HG03575 (cell line): ENCODE results near the gene HTR3A.
"Not testable (repeated sequence)": the region's sequence is repeated elsewhere in the genome, so short reads cannot be mapped to it uniquely, and the experiment has no call there.

ENCODE experiments used
- ATAC-seq: cut with Tn5 transposase; IDR thresholded peaks from one replicate; pipeline ENCODE4 v1.9.1; 2021; ENCODE audit not compliant: unreplicated experiment, insufficient number of reproducible peaks, low FRiP score; ENCODE audit errors: extremely low read depth

HTR3A gene

GRCh38 chr11:113974741-113975470 lies at the start of gene HTR3A:
Gene HTR3A (plus strand): TSS chr11:113975108. CDS start chr11:113975326, 218 bp downstream.
- no peak for ATAC-seq

GRCh38 chr11:113926273-113927197 lies 48.4 kb upstream of the HTR3A start:
- ATAC-seq, result no peak

GRCh38 chr11:113928311-113928710 lies 46.6 kb upstream of the HTR3A start:
- no peak for ATAC-seq

- no peak for ATAC-seq
Measured at GRCh38 chr11:113932788-113933187, 42.1 kb upstream of the HTR3A start.

GRCh38 chr11:113934193-113934592 lies 40.7 kb upstream of the HTR3A start:
- ATAC-seq, result not testable (repeated sequence)

- no peak for ATAC-seq
Measured at GRCh38 chr11:113934761-113935160, 40.1 kb upstream of the HTR3A start.

- ATAC-seq, result no peak
Measured at GRCh38 chr11:113935858-113936257, 39.0 kb upstream of the HTR3A start.

GRCh38 chr11:113937918-113938317 lies 37.0 kb upstream of the HTR3A start:
- no peak for ATAC-seq

GRCh38 chr11:113942256-113942655 lies 32.7 kb upstream of the HTR3A start:
- ATAC-seq, result no peak

GRCh38 chr11:113946162-113946561 lies 28.7 kb upstream of the HTR3A start:
- ATAC-seq, result not testable (repeated sequence)

GRCh38 chr11:113947994-113948393 lies 26.9 kb upstream of the HTR3A start:
- no peak for ATAC-seq

- no peak for ATAC-seq
Measured at GRCh38 chr11:113949891-113950290, 25.0 kb upstream of the HTR3A start.

- no peak for ATAC-seq
Measured at GRCh38 chr11:113951537-113951936, 23.4 kb upstream of the HTR3A start.

- no peak for ATAC-seq
Measured at GRCh38 chr11:113952070-113952469, 22.8 kb upstream of the HTR3A start.

- ATAC-seq, result no peak
Measured at GRCh38 chr11:113952588-113952987, 22.3 kb upstream of the HTR3A start.

- no peak for ATAC-seq
Measured at GRCh38 chr11:113954235-113954634, 20.7 kb upstream of the HTR3A start.

- ATAC-seq, result no peak
Measured at GRCh38 chr11:113956986-113957385, 17.9 kb upstream of the HTR3A start.

- no peak for ATAC-seq
Measured at GRCh38 chr11:113960702-113961330, 14.1 kb upstream of the HTR3A start.

- no peak for ATAC-seq
Measured at GRCh38 chr11:113967361-113967760, 7.5 kb upstream of the HTR3A start.
